PFSK-1 (cell line): Measurements from ENCODE around the gene PLOD3.

ENCODE experiments used
- FOXP2 ChIP-seq: optimal IDR thresholded peaks from 2 replicates; pipeline ENCODE3; 2011; ENCODE audit warnings: borderline replicate concordance, control low read depth, inconsistent platforms; ENCODE audit not compliant: insufficient read depth; ENCODE audit errors: extremely low read length, extremely low read depth
- POLR2AphosphoS5 ChIP-seq: IDR thresholded peaks from 2 replicates; pipeline ENCODE4 v1.6.1; 2012; ENCODE audit warnings: low read depth, mild to moderate bottlenecking, control low read depth, low read length, moderate library complexity
- REST ChIP-seq, 2 experiments: IDR thresholded peaks; 2 replicates each; pipeline versions ENCODE4 v1.6.1 to v1.8.0; 2011 to 2012; ENCODE audit warnings: low read depth in 2 of 2, low read length in 2 of 2, control low read depth in 1 of 2, inconsistent platforms in 1 of 2, mild to moderate bottlenecking in 1 of 2, moderate library complexity in 1 of 2; ENCODE audit not compliant: insufficient read depth in 1 of 2
- SIN3A ChIP-seq: IDR thresholded peaks from 2 replicates; pipeline ENCODE4 v1.6.1; 2012; ENCODE audit warnings: mild to moderate bottlenecking, low read length, moderate library complexity, borderline replicate concordance; ENCODE audit not compliant: insufficient read depth
- TAF1 ChIP-seq: IDR thresholded peaks from 2 replicates; pipeline ENCODE4 v1.6.1; 2012; ENCODE audit warnings: low read length, control low read depth, borderline replicate concordance; ENCODE audit not compliant: insufficient read depth

Gene PLOD3

GRCh38 chr7:101234636-101235035 lies 17.3 kb upstream of the PLOD3 start:
- TF ChIP-seq SIN3A = no peak
- no peak for TF ChIP-seq FOXP2
- TF ChIP-seq POLR2AphosphoS5 = no peak
- TF ChIP-seq REST (IDR thresholded peaks at IDR 0.05; ENCODE audit: insufficient read depth in 1 of 2, low read depth in 2 of 2, low read length in 2 of 2) = no peak
- TF ChIP-seq TAF1 = no peak

GRCh38 chr7:101233907-101234547 lies 16.6 kb upstream of the PLOD3 start:
- no peak for TF ChIP-seq FOXP2
- TF ChIP-seq TAF1 = no peak
- no peak for TF ChIP-seq POLR2AphosphoS5
- no peak for TF ChIP-seq SIN3A
- no peak for TF ChIP-seq REST (IDR thresholded peaks at IDR 0.05; ENCODE audit: insufficient read depth in 1 of 2, low read depth in 2 of 2, low read length in 2 of 2)

GRCh38 chr7:101232141-101232850 lies 14.9 kb upstream of the PLOD3 start:
- TF ChIP-seq REST (IDR thresholded peaks at IDR 0.05; ENCODE audit: insufficient read depth in 1 of 2, low read depth in 2 of 2, low read length in 2 of 2) (no peak), POLR2AphosphoS5 (no peak), SIN3A (no peak), TAF1 (no peak), FOXP2 (no peak)

- TF ChIP-seq SIN3A (no peak), FOXP2 (no peak), POLR2AphosphoS5 (no peak), REST (IDR thresholded peaks at IDR 0.05; ENCODE audit: insufficient read depth in 1 of 2, low read depth in 2 of 2, low read length in 2 of 2) (no peak), TAF1 (no peak)
Observed at GRCh38 chr7:101231644-101232043, 14.3 kb upstream of the PLOD3 start.

- TF ChIP-seq TAF1 (no peak), REST (IDR thresholded peaks at IDR 0.05; ENCODE audit: insufficient read depth in 1 of 2, low read depth in 2 of 2, low read length in 2 of 2) (no peak), FOXP2 (no peak), SIN3A (no peak), POLR2AphosphoS5 (no peak)
Observed at GRCh38 chr7:101226721-101227120, 9.3 kb upstream of the PLOD3 start.
